Uterus (tissue), 4 donors: ENCODE data around the gene FAM236A. TPM values are rescaled to one million over a fixed set of nuclear protein-coding genes. Genes with fewer than 3 reads are reported as not detected.
"Not testable (repeated sequence)": the region's sequence is repeated elsewhere in the genome, so short reads cannot be mapped to it uniquely, and the experiment has no call there.

Experiments used
- DNase-seq, 2 donors: peaks; one replicate each; pipeline ENCODE4 v3.0.0-alpha.2; 2019 to 2020
- H3K27ac ChIP-seq, 2 donors: fragments of 200-600 bp; sonication (generic); 1 replicate in 1 of 2; 2 replicates in 1 of 2; pipeline ENCODE4 v1.5.1; 2016 to 2018
- H3K27me3 ChIP-seq, 2 donors: fragments of 200-600 bp; sonication (generic); one replicate each; pipeline ENCODE4 v1.5.1; 2018 to 2019; ENCODE audit warnings: control low read depth in 1 of 2
- H3K36me3 ChIP-seq, 2 donors: fragments of 200-600 bp; sonication (generic); one replicate each; pipeline ENCODE4 v1.5.1; 2019; ENCODE audit warnings: control low read depth in 1 of 2
- H3K4me1 ChIP-seq, 2 donors: fragments of 200-600 bp; sonication (generic); one replicate each; pipeline ENCODE4 v1.5.1; 2018 to 2019; ENCODE audit warnings: control low read depth in 1 of 2
- H3K4me3 ChIP-seq, 2 donors: fragments of 200-600 bp; sonication (generic); 1 replicate in 1 of 2; 2 replicates in 1 of 2; pipeline ENCODE4 v1.5.1; 2018 to 2019; ENCODE audit warnings: mild to moderate bottlenecking in 1 of 2
- H3K9me3 ChIP-seq, 2 donors: fragments of 200-600 bp; sonication (generic); one replicate each; pipeline ENCODE4 v1.5.1; 2019; ENCODE audit warnings: control low read depth in 1 of 2
- intact Hi-C: fragments of 100-400 bp; cut with DNase I; formaldehyde crosslinking; loops from one replicate; pipeline ENCODE4 v1.15.1; 2023; ENCODE audit warnings: low total_unique reads
- total RNA-seq, 4 donors: library from RNA; depleted of rRNA in 3 of 4; stranded (reverse); fragments of >200 nt in 3 of 4; gene quantifications; one replicate each; pipeline versions ENCODE4 v1.1.0 to v1.2.4, GENCODE V29; 2014 to 2023
- donor health status: DM: yes; HTN: yes; CAD: no.

FAM236A gene
- total RNA-seq, 4 donors from 2014 or later, result not detected

DNA sequence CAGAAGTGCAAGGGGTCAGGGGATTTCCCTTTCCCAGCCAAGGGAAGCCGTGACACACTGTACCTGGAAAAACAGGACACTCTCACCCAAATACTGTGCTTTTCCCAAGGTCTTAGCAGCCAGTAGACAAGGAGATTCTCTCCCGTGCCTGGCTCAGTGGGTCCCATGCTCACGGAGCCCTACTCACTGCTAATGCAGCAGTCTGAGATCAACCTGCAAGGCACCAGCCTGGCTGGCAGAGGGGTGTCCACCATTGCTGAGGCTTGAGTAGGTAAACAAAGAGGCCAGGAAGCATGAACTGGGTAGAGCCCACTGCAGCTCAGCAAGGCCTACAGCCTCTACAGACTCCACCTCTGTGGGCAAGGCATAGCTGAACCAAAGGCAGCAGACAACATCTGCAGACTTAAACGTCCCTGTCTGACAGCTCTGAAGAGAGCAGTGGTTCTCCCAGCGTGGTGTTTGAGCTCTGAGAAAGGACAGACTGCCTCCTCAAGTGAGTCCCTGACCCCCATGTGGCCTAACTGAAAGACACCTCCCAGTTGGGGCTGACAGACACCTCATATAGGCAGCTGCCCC is 43.0 kb downstream of the FAM236A start:
- H3K4me3 ChIP-seq, H3K9me3 ChIP-seq, H3K36me3 ChIP-seq, H3K27ac ChIP-seq, H3K27me3 ChIP-seq, H3K4me1 ChIP-seq, DNase-seq, intact Hi-C loops: not testable (repeated sequence)

Other genes starting within 250 kb of the FAM236A start
- 1 to 10 TPM; 2.1 to 9.0 (median 5.6) TPM for gene PHKA1, start 223.9 kb upstream of the FAM236A start, total RNA-seq
- 1 to 10 TPM in 1 of 4 donors, under 1 TPM in 1, not detected in 2; 0.88 to 2.3 TPM for gene DMRTC1B, start 161.3 kb upstream of the FAM236A start, total RNA-seq
- gene FAM236B, start 155.5 kb upstream of the FAM236A start, total RNA-seq, result not detected
- not detected for gene FAM236D, start 130.0 kb upstream of the FAM236A start, total RNA-seq
- gene FAM236C, start 25.6 kb upstream of the FAM236A start, total RNA-seq, result not detected
- gene DMRTC1, start 5.6 kb downstream of the FAM236A start, total RNA-seq, result 1 to 10 TPM in 1 of 4 donors, not detected in 3; 1.4 TPM
- gene PABPC1L2B, start 64.7 kb downstream of the FAM236A start, total RNA-seq, result under 1 TPM in 1 of 4 donors, not detected in 3; 0.28 TPM
- not detected for gene PABPC1L2A, start 141.3 kb downstream of the FAM236A start, total RNA-seq